A204.1 (cell line): Measurements from ENCODE around the gene AFM.

Experiments
- FAIRE-seq: peaks from 2 replicates; lab custom pipeline; 2012; peaks lifted over from hg19 to GRCh38; lab: Jason Lieb, UNC

Gene AFM

DNA sequence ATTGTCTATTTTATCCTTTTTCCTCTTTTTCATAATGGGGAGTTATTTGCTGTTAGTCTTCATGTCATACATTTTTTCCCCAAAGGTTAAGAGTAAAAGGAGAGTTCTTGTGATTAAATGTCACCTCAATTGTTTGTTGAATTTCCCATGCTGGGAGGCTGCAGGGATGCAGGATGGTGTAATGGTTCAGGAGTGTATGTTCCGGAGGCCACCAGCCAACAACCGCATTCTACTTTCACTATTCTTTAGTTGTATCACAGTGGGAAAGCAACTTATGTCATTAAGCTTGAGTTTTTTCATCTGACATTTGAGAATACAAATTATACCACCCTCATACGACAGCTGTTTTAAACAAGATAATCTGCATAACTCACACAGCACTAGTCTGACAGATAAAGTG, 30.1 kb upstream of the AFM start:
- no peak for FAIRE-seq

DNA sequence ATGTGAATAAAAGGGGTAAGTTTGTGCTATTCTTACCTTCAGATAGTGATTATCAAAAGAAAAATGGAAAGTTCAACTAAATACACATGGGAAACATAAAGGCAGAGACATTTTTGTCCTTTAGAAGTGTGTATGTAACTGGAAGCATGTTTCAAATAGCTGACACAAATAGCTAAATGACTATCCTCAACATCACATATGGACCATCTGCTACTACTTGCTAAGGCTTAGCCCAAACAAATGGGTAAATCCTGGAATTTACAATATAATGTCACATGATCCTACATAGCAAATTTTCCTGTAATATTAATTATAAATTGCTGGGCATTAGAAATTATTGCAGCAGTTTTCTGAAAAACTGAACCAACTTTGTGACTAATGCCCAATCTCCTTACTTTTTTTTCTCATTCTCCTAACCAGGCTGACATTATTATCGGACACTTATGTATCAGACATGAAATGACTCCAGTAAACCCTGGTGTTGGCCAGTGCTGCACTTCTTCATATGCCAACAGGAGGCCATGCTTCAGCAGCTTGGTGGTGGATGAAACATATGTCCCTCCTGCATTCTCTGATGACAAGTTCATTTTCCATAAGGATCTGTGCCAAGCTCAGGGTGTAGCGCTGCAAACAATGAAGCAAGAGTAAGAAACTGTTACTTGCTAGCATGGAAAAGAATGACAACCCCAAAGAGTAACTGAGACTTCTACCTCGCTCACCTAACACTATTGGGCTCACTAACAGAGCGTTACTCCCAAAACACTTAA, 29.4 kb upstream of the AFM start:
- no peak for FAIRE-seq

DNA sequence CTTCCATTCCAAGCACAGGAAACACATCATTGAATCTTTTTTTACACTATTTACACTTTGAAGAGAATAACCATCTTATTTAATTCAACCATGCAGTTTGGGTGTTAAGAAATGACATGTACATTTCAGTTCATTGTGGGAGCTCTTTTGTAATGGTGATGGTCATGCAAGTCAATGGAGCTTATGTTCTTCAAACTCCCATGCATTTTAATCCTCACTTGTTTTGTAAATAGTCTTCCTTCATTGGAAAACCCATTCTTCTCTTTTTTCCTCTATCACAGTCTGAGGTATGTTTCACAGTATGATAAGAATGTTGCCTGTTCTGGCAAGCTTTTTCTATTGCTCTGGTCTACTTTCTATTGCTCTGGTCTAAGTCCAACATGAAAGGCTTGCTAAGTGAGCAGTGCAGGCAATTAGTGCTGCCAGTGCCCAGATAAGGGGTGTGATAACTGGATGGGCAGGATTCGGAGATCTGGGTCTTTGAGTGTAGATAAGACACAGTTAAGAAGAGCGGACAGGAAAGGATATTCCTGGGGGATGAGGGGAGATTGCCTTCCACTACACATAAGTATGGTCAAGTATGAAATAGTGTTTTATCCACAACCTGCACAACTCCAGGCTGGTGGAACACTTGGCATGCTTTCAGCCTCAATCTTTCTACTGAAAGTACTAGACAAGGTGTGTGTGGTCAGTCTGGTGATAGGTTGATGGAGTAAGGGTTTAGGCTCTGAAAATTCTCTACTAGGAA, 28.4 kb upstream of the AFM start:
- no peak for FAIRE-seq

- no peak for FAIRE-seq
These were observed 27.9 kb upstream of the AFM start for GRCh38 chr4:73453701-73454005.

DNA sequence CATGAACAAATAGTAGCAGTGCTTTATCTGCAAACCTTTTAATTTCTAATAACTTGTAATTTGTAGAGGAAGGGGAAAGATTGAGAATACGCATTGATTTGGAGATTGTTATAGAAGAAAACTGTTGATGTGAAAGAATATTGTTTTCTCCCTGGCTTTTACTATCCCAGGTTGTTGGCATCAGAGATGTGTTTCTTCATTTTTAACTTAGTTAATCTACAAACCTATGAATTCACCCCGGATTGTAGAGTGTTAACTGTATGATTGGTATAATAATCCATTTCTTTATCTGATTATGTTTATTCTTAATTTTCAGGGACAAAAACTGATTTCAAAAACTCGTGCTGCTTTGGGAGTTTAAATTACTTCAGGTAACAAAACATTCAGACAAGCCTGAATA, 26.6 kb upstream of the AFM start:
- no peak for FAIRE-seq

DNA sequence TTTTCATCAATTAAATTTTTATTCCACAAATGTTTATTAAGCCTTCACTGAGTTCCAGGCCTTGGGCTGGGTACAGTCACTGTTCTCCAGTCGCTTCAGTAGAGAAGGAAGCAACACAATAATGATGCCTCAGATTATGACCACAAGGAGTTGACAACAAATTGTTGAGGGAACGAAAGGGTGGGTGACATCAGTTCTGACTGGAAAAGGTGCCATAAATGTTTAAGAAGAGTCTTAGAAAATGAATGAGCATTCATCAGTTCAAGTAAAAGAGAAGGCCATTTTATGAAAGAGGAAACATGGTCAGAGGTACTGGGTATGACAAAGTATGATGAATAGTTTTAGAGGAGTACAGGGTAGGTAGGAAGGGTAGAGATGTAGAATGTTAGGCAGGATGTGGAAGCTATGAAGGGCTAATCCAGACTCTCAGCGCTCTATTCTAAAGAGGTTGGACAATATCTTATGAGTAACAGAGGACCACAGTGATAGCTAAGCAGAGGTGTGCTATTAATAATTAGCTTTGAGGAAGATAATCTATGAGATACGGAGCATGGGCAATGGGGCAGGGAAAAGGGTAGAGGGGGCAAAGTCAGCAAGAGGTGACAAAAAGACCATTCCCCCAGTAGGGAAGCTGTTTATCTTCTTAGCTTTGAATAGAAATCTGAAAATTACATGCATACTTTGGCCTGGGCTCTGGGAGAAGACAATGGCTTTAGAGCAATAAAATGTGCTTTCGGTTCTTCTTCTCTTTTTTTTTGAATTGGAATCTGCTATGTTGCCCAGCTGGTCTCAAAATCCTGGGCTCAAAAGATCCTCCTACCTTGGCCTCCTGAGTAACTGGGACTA, 25.1 kb upstream of the AFM start:
- FAIRE-seq = no peak

DNA sequence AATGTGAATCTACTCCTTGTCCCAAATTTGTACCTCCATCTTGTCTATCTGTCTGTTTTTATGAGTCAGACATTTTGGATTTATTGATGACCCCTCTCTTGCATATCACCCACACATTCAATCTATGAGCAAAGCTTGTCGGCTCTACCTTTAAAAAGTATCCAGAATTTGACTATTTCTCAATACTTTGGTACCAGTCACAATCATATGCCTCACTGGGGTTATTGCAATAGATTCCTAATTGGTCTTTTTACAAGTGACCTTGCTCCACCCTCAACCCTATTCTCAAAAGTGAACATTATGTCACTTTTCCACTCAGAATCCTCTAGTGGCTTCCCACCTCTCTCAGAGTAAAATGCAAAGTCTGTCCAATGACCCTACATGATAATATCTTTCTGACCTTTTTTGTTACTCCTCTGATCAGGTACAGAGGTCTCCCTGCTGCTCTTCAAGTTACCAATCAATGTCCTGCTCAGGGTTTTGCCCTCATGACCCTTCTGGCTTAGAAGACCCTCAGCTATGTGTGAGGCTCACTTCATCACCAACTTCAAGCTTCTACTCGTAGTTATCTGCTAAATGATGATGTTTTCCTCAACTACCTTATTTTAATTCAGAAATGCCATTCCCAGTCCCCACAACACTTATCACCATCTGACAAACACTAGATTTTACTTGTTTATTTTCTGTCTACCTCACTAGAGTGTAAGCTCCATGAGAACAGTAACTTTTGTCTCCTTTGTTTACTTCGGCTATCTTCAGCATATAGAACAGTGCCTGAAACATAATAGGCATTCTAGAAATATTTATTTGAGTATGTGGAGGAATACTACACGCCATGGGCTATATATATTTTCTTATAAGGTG, 23.1 kb upstream of the AFM start:
- FAIRE-seq = no peak

DNA sequence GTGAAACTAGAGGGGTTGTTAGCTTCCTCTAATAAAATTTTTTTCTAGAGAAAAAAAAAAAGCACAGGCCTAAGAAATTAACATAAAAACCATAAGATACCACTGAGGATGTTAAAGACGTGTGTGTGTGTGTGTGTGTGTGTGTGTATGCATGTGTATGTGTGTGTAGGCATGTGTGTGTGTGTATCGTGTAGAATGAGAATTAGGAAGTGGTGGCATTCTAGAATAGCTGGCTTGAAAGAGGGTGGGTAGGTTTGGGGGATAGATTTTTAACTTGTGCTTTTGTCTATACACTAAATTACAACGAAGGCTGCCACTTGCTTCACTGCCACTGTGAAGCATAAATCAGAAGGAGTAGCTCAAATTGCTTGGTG, 22.5 kb upstream of the AFM start:
- FAIRE-seq = no peak

DNA sequence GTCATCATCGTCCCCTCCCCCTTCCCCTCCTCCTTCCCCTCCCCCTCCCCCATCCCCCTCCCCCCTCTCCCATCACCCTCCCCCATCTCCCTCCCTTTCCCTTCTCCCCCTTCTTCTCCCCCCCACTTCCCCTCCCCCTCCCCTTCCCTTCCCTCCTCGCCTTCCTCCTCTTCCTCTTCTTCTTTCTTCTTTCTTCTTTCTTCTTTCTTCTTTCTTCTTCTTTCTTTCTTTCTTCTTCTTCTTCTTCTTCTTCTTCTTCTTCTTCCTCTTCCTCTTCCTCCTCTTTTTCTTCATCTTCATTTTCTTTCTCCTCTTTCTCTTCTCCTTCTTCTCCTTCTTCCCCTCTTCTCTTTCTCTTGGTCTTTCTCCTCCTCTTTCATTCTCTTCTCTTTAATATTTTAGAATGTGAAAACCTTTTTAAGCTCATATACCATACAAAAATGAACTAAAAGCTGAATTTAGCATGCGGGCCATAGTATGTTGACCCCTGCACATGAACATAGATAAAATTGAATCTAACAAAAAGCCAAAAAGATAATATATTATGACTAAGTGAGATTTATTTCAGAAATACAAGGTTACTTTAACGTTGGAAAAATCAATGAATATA, 20.5 kb upstream of the AFM start:
- no peak for FAIRE-seq

- FAIRE-seq = no peak
These were observed 13.4 kb upstream of the AFM start for GRCh38 chr4:73468170-73468569.

- no peak for FAIRE-seq
These were observed 10.8 kb upstream of the AFM start for GRCh38 chr4:73470728-73471127.

DNA sequence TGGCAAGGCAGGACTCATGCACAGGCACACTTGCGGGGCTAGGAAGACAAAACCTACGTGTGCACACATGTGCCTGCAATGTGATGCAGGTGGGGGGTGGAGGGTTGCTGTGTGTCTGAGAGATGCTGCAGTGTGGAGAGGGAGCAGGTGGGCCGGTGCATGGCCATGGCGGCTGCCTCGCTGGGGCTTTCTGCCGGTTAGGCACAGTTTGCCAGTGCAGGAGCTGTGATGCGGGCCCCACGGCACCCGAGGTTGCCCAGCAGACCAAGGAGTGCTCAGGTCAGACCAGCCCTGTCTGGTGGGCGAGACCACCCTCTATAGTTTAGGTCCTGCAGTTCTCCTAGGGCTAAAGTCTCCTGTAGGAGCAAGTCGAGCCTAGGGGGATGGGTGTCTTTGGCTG, 4.4 kb upstream of the AFM start:
- no peak for FAIRE-seq

GRCh38 chr4:73479323-73479722, 2.2 kb upstream of the AFM start:
- no peak for FAIRE-seq

DNA sequence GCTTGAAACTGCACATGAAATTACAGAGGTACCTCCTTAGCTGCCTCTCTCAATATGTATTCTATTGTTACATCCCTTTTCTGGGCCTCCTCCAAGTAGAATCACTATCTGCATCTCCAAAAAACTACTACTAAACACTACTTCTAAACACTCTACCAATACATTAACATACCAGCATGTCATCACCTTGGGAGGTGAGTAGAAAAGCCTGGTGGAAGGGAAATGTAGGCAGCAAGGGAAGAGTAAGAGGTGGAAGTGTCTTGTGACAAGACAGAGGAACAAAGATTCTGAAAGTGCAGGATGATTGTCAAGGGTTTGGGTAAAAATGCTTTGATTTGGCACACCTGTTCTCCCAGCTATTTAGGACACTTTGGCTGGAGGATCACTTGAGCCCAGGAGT, 3.5 kb downstream of the AFM start:
- FAIRE-seq = no peak

DNA sequence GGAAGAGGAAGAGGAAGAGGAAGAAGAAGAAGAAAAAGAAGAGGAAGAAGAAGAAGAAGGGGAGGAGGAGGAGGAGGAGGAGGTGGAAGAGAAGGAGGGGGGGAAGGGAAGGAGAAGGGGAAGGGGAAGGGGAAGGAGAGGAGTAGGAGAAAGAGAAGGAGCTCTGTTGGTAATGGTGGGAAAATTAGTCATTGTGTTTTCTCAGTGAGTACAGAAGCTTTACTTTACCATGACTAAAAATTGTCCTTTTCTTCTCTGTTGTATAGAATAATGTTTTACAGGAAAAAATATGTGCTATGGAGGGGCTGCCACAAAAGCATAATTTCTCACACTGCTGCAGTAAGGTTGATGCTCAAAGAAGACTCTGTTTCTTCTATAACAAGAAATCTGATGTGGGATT, 4.1 kb downstream of the AFM start:
- no peak for FAIRE-seq

GRCh38 chr4:73486497-73486896, 5.0 kb downstream of the AFM start:
- FAIRE-seq = no peak

- no peak for FAIRE-seq
These were observed 5.7 kb downstream of the AFM start for GRCh38 chr4:73487233-73487632.

- FAIRE-seq = no peak
These were observed 18.6 kb downstream of the AFM start for GRCh38 chr4:73499996-73500765.

- FAIRE-seq = no peak
These were observed 20.2 kb downstream of the AFM start for GRCh38 chr4:73501664-73502265.

DNA sequence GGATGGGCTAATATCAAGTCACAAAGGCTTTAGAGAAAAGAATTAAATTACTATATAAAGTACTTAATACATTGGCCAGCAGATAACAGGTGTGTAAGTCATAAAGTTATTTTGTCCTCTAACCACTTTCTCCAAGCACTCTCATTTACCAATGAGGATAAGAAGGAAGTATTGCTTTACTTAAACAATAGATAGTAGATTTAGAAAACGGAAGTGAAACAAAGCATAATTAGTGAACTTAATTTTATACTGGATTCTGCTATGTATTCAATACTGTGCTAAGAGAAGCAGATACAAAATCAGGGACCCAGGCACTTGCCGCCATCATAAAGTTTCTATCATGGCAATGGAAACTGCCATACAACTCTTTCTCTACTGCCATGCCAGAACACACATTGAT, 24.0 kb downstream of the AFM start:
- FAIRE-seq = no peak

DNA sequence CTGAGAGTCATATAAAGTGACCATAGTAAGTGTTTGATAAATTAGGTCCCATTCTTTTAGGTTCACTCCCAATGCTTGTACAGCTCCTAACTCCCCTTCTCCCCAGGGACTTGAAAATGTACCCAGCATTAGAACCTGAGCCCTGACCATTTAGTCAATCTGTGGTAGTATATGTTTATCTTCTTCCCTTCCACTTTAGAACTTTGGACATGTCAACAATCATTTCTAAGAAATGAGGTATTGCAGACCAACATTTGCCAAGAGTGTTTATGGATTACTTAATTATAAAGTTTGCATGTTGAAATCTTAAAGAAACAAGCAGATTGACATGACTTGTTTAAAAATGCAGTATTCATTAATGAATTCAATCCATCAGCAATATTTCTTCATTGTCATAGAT, 26.0 kb downstream of the AFM start:
- no peak for FAIRE-seq
